ENCODE results near the gene CACNB4.
"Not testable (repeated sequence)": the region's sequence is repeated elsewhere in the genome, so short reads cannot be mapped to it uniquely, and the experiment has no call there.

The CACNB4 gene

GRCh38 chr2:151996243-151997003 is 102.4 kb downstream of the CACNB4 start:
- H3K4me3 ChIP-seq (ENCODE audit: low read depth, low read length): no peak overlapping the region
- no peak for TF ChIP-seq CTCF (IDR thresholded peaks at IDR 0.05; ENCODE audit: low read depth, low read length)

GRCh38 chr2:151995161-151995557 is 103.7 kb downstream of the CACNB4 start:
- no peak overlapping the region for H3K4me3 ChIP-seq (ENCODE audit: low read depth, low read length)
- no peak for TF ChIP-seq CTCF (IDR thresholded peaks at IDR 0.05; ENCODE audit: low read depth, low read length)

- H3K4me3 ChIP-seq (ENCODE audit: low read depth, low read length): not testable (repeated sequence)
These were observed 104.7 kb downstream of the CACNB4 start for GRCh38 chr2:151994178-151994577.

GRCh38 chr2:151991010-151991409 is 107.8 kb downstream of the CACNB4 start:
- no peak overlapping the region for H3K4me3 ChIP-seq (ENCODE audit: low read depth, low read length)
- no peak for TF ChIP-seq CTCF (IDR thresholded peaks at IDR 0.05; ENCODE audit: low read depth, low read length)

GRCh38 chr2:151989378-151989777 is 109.5 kb downstream of the CACNB4 start:
- H3K4me3 ChIP-seq (ENCODE audit: low read depth, low read length): no peak overlapping the region
- TF ChIP-seq CTCF (IDR thresholded peaks at IDR 0.05; ENCODE audit: low read depth, low read length): no peak

GRCh38 chr2:151987484-151987883 is 111.4 kb downstream of the CACNB4 start:
- no peak for TF ChIP-seq CTCF (IDR thresholded peaks at IDR 0.05; ENCODE audit: low read depth, low read length)
- H3K4me3 ChIP-seq (ENCODE audit: low read depth, low read length): no peak overlapping the region

- H3K4me3 ChIP-seq (ENCODE audit: low read depth, low read length): no peak overlapping the region
- TF ChIP-seq CTCF (IDR thresholded peaks at IDR 0.05; ENCODE audit: low read depth, low read length): no peak
These were observed 114.3 kb downstream of the CACNB4 start for GRCh38 chr2:151984424-151985083.
